Body of pancreas (tissue), 4 donors: ENCODE measurements around the gene AP2A2.

ENCODE experiments used
- POLR2A ChIP-seq, 3 donors: fragments of 450-650 bp; IDR thresholded peaks; one replicate each; pipeline ENCODE4 v1.6.1; 2016; ENCODE audit warnings: antibody characterized with exemption in 3 of 3, mild to moderate bottlenecking in 2 of 3
- TF ChIP-seq, protein P1 (sequence below), 7 experiments: fragments of 450-650 bp in 4 of 7; fragments of 200-600 bp in 3 of 7; sonication (generic) in 3 of 7; IDR thresholded peaks; one replicate each; pipeline ENCODE4 v1.5.1; 2016 to 2019; ENCODE audit warnings: antibody characterized with exemption in 7 of 7

- TF ChIP-seq, protein P1, sequence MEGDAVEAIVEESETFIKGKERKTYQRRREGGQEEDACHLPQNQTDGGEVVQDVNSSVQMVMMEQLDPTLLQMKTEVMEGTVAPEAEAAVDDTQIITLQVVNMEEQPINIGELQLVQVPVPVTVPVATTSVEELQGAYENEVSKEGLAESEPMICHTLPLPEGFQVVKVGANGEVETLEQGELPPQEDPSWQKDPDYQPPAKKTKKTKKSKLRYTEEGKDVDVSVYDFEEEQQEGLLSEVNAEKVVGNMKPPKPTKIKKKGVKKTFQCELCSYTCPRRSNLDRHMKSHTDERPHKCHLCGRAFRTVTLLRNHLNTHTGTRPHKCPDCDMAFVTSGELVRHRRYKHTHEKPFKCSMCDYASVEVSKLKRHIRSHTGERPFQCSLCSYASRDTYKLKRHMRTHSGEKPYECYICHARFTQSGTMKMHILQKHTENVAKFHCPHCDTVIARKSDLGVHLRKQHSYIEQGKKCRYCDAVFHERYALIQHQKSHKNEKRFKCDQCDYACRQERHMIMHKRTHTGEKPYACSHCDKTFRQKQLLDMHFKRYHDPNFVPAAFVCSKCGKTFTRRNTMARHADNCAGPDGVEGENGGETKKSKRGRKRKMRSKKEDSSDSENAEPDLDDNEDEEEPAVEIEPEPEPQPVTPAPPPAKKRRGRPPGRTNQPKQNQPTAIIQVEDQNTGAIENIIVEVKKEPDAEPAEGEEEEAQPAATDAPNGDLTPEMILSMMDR (IDR thresholded peaks at IDR 0.05): no peak
- no peak for TF ChIP-seq POLR2A (IDR thresholded peaks at IDR 0.05)
These were observed 28.2 kb upstream of the AP2A2 start for GRCh38 chr11:897253-898142.
